ENCODE measurements around the gene PNMA8A.

DNA sequence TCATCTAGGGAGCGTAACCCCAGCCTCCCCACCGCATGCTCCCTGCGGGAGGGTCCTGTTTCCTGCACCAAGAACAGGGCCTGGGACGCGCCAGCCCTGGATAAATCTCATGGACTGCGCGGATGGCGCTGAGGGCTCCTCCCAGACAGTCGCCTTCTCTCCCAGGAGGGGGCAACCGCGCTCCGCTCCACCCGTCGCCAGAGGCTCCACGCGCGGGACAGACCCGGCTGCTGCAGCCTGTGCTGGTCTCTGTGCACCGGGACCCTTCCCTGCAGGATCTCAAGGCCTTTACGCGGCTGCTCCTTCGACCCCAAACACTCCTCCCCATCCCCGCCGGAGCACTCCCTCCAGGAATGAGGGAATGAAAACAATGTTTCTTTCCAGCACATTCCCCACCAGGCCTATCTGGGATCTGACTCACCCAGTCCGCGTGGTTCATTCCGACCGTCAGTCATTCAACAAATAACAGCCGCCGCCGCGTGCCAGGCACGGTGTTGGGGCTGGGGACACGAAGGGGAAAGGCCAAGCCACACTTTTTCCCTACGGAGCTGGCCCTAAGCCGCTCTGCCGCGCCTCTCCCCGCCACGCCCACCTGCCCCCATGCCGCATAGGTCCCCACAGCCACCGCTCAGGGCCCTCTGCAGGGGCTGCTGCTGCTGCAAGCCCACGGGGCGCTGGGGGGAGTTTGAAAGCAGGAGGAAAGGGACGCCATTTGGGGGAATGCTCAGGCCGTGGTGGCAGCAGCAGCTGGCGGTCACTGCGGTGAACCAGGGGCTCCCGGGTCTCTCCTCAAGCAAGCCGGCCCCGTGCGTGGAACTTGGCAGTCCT lies 18.3 kb upstream of the PNMA8A start:
- TF ChIP-seq, protein P1, sequence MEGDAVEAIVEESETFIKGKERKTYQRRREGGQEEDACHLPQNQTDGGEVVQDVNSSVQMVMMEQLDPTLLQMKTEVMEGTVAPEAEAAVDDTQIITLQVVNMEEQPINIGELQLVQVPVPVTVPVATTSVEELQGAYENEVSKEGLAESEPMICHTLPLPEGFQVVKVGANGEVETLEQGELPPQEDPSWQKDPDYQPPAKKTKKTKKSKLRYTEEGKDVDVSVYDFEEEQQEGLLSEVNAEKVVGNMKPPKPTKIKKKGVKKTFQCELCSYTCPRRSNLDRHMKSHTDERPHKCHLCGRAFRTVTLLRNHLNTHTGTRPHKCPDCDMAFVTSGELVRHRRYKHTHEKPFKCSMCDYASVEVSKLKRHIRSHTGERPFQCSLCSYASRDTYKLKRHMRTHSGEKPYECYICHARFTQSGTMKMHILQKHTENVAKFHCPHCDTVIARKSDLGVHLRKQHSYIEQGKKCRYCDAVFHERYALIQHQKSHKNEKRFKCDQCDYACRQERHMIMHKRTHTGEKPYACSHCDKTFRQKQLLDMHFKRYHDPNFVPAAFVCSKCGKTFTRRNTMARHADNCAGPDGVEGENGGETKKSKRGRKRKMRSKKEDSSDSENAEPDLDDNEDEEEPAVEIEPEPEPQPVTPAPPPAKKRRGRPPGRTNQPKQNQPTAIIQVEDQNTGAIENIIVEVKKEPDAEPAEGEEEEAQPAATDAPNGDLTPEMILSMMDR (IDR thresholded peaks at IDR 0.05) = peak in 2 of 6 experiments; percentile 10 to 17
- TF ChIP-seq POLR2A (IDR thresholded peaks at IDR 0.05) = no peak

Measured in esophagus squamous epithelium (tissue), 4 donors.